Measurements from ENCODE around the gene DNAJB9. TPM values are rescaled to one million over a fixed set of nuclear protein-coding genes. Genes with fewer than 3 reads are reported as not detected.
"Not testable (repeated sequence)": the region's sequence is repeated elsewhere in the genome, so short reads cannot be mapped to it uniquely, and the experiment has no call there.

DNAJB9 gene
- total RNA-seq, 1 donor from 2014 or later = 29.0 TPM

DNA sequence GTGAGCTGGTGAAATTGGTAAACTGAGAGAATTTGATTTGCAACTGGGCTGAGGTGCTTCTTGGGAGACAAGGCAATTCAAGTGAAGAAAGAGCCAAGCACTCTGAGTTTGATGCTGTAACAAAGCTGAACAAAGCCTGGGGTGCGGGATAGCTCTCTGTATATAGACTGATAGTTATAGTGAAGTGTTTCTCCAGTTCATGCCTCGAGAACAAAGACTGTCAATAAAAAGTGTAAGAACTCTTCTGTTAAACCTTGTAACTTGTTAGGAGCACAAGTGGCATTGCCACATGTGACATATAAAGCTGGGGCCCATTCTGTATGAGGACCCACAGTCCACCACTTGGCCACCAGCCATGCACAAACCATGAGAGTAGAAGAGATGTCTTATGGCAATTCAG is 32.4 kb upstream of the DNAJB9 start:
- Mint-ChIP-seq H3K4me1 (ENCODE audit: low read depth) (no peaks in the 10 kb centered on the region), H3K27me3 (ENCODE audit: low read depth) (no peaks in the 10 kb centered on the region), H3K4me3 (ENCODE audit: unreplicated experiment) (no peak overlapping the region), H3K36me3 (ENCODE audit: low read depth) (no peaks in the 10 kb centered on the region), H3K9me3 (ENCODE audit: low read depth) (no peaks in the 10 kb centered on the region), H3K27ac (ENCODE audit: unreplicated experiment) (no peak overlapping the region)
- no peak for DNase-seq (ENCODE audit: low spot score)
- TF ChIP-seq, protein P1, sequence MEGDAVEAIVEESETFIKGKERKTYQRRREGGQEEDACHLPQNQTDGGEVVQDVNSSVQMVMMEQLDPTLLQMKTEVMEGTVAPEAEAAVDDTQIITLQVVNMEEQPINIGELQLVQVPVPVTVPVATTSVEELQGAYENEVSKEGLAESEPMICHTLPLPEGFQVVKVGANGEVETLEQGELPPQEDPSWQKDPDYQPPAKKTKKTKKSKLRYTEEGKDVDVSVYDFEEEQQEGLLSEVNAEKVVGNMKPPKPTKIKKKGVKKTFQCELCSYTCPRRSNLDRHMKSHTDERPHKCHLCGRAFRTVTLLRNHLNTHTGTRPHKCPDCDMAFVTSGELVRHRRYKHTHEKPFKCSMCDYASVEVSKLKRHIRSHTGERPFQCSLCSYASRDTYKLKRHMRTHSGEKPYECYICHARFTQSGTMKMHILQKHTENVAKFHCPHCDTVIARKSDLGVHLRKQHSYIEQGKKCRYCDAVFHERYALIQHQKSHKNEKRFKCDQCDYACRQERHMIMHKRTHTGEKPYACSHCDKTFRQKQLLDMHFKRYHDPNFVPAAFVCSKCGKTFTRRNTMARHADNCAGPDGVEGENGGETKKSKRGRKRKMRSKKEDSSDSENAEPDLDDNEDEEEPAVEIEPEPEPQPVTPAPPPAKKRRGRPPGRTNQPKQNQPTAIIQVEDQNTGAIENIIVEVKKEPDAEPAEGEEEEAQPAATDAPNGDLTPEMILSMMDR (IDR thresholded peaks at IDR 0.05) = no peak

DNA sequence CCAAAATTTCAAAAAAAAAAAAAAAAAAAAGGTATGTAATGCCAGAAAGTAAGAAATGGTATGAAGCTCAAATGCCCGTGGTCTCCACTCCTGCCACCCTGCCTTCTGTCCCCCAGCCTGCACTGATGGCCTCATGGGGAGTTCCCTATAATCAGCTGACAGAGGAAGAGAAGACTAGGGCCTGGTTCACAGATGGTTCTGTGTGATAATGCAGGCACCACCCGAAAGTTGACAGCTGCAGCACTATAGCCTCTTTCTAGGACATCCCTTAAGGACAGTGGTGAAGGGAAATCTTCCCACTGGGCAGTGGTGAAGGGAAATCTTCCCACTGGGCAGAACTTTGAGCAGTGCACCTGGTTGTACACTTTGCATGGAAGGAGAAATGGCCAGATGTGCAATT is 31.4 kb upstream of the DNAJB9 start:
- DNase-seq (ENCODE audit: low spot score); H3K27me3 Mint-ChIP-seq (ENCODE audit: low read depth); H3K27ac Mint-ChIP-seq (ENCODE audit: unreplicated experiment); H3K4me1 Mint-ChIP-seq (ENCODE audit: low read depth); H3K4me3 Mint-ChIP-seq (ENCODE audit: unreplicated experiment); H3K36me3 Mint-ChIP-seq (ENCODE audit: low read depth); H3K9me3 Mint-ChIP-seq (ENCODE audit: low read depth): not testable (repeated sequence)

DNA sequence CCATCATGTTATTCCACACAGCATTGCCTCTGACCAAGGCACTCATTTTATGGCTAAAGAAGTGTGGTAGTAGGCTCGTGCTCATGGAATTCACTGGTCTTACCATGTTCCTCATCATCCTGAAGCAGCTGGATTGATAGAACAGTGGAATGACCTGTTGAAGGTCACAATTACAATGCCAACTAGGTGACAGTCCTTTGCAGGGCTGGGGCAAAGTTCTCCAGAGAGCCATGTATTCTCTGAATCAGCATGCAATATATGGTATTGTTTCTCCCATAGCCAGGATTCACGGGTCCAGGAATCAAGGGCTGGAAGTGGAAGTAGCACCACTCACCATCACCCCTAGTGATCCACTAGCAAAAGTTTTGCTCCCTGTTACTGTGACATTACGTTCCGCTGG is 31.0 kb upstream of the DNAJB9 start:
- not testable (repeated sequence) for DNase-seq (ENCODE audit: low spot score); H3K27me3 Mint-ChIP-seq (ENCODE audit: low read depth); H3K4me3 Mint-ChIP-seq (ENCODE audit: unreplicated experiment); H3K27ac Mint-ChIP-seq (ENCODE audit: unreplicated experiment); H3K9me3 Mint-ChIP-seq (ENCODE audit: low read depth); H3K4me1 Mint-ChIP-seq (ENCODE audit: low read depth); H3K36me3 Mint-ChIP-seq (ENCODE audit: low read depth)

DNA sequence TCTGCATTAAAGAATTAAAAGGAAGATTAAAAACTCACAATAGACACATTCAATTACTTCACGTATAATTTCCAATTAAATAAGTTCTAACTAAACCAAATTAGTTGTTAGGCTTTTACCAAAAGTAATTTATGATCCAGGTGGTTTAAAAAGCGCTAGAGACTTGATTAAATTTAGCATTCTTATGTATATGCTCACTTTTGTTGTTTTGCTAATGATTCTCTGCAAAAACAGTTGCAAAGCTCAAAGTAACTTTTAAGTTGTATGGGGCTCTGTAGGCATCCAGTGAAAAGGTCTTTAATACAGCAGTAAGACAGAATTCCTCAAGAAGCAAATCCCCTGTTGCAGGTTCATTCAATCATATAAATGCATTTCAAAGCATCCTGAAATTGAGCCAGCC is 28.2 kb upstream of the DNAJB9 start:
- no peaks in the 10 kb centered on the region for H3K36me3 Mint-ChIP-seq (ENCODE audit: low read depth)
- H3K4me1 Mint-ChIP-seq (ENCODE audit: low read depth) = no peaks in the 10 kb centered on the region
- H3K27ac Mint-ChIP-seq (ENCODE audit: unreplicated experiment) = no peak overlapping the region
- no peaks in the 10 kb centered on the region for H3K9me3 Mint-ChIP-seq (ENCODE audit: low read depth)
- H3K27me3 Mint-ChIP-seq (ENCODE audit: low read depth) = no peaks in the 10 kb centered on the region
- TF ChIP-seq, protein P1 (IDR thresholded peaks at IDR 0.05) = no peak
- H3K4me3 Mint-ChIP-seq (ENCODE audit: unreplicated experiment) = no peak overlapping the region
- DNase-seq (ENCODE audit: low spot score) = no peak

DNA sequence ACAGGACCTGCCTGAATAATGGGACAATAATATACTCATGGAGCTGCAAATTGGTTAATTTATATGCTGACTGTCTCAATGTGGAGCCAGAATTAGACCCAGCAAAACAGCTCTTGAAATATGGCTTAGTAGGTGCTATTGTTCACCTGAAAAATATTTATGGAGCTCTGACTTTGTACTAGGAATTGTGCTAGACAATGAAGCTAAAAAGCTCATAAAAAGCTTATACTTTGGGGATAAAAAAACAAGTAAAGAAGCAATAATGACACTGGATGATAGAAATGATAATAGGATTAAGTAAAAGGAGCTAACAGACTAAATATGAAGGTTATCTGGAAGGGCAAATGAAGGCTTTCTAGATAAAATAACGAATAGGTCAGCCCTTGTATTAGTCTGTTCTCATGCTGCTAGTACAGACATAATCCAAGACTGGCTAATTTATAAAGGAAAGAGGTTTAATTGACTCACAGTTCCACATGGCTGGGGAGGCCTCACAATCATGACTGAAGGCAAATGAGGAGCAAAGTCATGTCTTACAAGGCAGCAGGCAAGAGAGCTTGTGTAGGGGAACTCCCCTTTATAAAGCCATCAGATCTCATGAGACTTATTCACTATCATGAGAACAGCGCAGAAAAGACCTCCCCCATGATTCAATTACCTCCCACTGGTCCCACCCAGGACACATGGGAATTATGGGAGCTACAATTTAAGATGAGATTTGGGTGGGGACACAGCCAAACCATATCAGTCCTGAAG is 21.4 kb upstream of the DNAJB9 start:
- not testable (repeated sequence) for DNase-seq (ENCODE audit: low spot score); H3K27ac Mint-ChIP-seq (ENCODE audit: unreplicated experiment); H3K4me1 Mint-ChIP-seq (ENCODE audit: low read depth); H3K4me3 Mint-ChIP-seq (ENCODE audit: unreplicated experiment); H3K36me3 Mint-ChIP-seq (ENCODE audit: low read depth); H3K27me3 Mint-ChIP-seq (ENCODE audit: low read depth); H3K9me3 Mint-ChIP-seq (ENCODE audit: low read depth)

DNA sequence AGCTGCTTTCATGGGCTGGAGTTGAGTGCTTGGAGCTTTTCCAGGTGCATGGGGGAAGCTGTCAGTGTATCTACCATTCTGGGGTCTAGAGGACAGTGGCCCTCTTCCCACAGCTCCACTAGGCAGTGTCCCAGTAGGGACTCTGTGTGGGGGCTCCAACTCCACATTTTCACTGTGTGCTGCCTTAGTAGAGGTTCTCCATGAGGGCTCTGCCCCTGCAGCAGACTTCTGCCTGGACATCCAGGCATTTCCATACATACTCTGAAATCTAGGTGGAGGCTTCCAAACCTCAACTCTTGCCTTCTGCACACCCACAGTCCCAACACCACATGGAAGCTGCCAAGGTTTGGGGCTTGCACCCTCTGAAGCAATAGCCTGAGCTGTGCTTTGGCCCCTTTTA is 13.0 kb upstream of the DNAJB9 start:
- not testable (repeated sequence) for H3K4me1 Mint-ChIP-seq (ENCODE audit: low read depth); H3K27ac Mint-ChIP-seq (ENCODE audit: unreplicated experiment); DNase-seq (ENCODE audit: low spot score); H3K27me3 Mint-ChIP-seq (ENCODE audit: low read depth); H3K4me3 Mint-ChIP-seq (ENCODE audit: unreplicated experiment)
- Mint-ChIP-seq H3K36me3 (ENCODE audit: low read depth) (peaks cover 19% of the 10 kb centered on the region), H3K9me3 (ENCODE audit: low read depth) (peaks cover 20% of the 10 kb centered on the region)

DNA sequence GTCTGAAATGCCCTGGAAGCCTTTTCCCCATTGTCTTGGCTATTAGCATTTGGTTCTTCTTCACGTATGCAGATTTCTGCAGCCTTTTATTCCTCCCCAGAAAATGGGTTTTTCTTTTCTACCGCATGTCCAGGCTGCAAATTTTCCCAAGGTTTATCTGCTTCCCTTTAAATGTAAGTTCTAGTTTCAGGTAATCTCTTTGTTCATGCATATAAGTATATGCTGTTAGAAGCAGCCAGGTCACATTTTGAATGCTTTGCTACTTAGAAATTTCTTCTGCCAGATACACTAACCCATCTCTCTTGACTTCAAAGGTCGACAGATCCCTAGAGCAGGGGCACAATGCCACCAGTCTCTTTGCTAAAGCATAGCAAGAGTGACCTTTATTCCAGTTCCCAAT is 12.5 kb upstream of the DNAJB9 start:
- DNase-seq (ENCODE audit: low spot score) = no peak
- Mint-ChIP-seq H3K9me3 (ENCODE audit: low read depth) (peaks cover 20% of the 10 kb centered on the region), H3K4me3 (ENCODE audit: unreplicated experiment) (no peak overlapping the region), H3K4me1 (ENCODE audit: low read depth) (peaks cover 9% of the 10 kb centered on the region), H3K36me3 (ENCODE audit: low read depth) (peaks cover 20% of the 10 kb centered on the region), H3K27ac (ENCODE audit: unreplicated experiment) (no peak overlapping the region), H3K27me3 (ENCODE audit: low read depth) (no peaks in the 10 kb centered on the region)
- TF ChIP-seq, protein P1 (IDR thresholded peaks at IDR 0.05) = no peak

All from chondrocyte (in vitro differentiated cells).